ENCODE results near the gene OPRM1. TPM values are rescaled to one million over a fixed set of nuclear protein-coding genes. Genes with fewer than 3 reads are reported as not detected.

Gene OPRM1
- total RNA-seq, 1 donor from 2014 or later: not detected

DNA sequence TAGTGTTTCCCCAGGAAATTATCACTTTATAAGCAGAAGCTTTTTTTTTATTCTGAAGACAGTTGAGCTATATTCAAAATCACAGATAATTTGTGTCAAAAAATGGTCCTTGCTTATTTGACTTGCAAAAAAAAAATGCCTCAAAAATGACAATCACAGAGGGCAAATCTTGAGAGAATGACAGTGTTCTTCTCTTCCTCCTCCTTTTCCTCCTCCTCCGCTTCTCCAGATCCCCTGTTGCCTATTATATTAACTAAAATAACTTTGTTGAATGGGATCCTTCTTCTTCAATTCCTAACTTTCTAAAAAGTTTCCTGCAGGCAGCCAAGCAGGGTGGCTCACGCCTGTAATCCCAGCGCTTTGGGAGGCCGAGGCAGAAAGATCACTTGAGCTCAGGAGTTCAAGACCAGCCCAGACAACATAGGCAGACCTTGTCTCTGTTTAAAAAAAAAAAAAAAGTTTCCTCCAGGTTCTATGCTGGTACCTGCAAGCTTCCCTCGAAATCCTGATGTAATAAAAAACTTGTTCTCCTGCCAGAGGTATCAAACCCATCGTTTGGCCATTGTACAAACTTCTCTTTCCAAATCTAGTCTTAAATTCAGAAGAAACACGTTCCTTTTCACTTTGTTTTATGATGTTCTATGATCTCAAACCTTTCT lies 189.0 kb downstream of the OPRM1 start:
- H3K27me3 Mint-ChIP-seq: no peaks in the 10 kb centered on the region
- no peak overlapping the region for H3K4me3 Mint-ChIP-seq (ENCODE audit: low read depth)

GRCh38 chr6:154228521-154228905 lies 189.5 kb downstream of the OPRM1 start:
- no peaks in the 10 kb centered on the region for H3K36me3 Mint-ChIP-seq (ENCODE audit: insufficient read depth)

More for the DNA sequence above, 189.0 kb downstream of the OPRM1 start:
- Mint-ChIP-seq H3K4me1 (ENCODE audit: low read depth) (no peaks in the 10 kb centered on the region), H3K9me3 (ENCODE audit: low read depth) (no peaks in the 10 kb centered on the region), H3K36me3 (ENCODE audit: insufficient read depth) (no peaks in the 10 kb centered on the region), H3K27ac (no peak overlapping the region)
- DNase-seq (ENCODE audit: low spot score, unreplicated experiment): no peak
- TF ChIP-seq CTCF (IDR thresholded peaks at IDR 0.05; ENCODE audit: unreplicated experiment): no peak

GRCh38 chr6:154229786-154230185 lies 190.7 kb downstream of the OPRM1 start:
- TF ChIP-seq CTCF (IDR thresholded peaks at IDR 0.05; ENCODE audit: unreplicated experiment): no peak
- Mint-ChIP-seq H3K36me3 (ENCODE audit: insufficient read depth) (no peaks in the 10 kb centered on the region), H3K27ac (no peak overlapping the region), H3K4me1 (ENCODE audit: low read depth) (no peaks in the 10 kb centered on the region), H3K27me3 (no peaks in the 10 kb centered on the region), H3K4me3 (ENCODE audit: low read depth) (no peak overlapping the region), H3K9me3 (ENCODE audit: low read depth) (no peaks in the 10 kb centered on the region)
- DNase-seq (ENCODE audit: low spot score, unreplicated experiment): no peak

More at GRCh38 chr6:154228521-154228905, 189.5 kb downstream of the OPRM1 start:
- no peak overlapping the region for H3K27ac Mint-ChIP-seq
- H3K4me1 Mint-ChIP-seq (ENCODE audit: low read depth): no peaks in the 10 kb centered on the region
- no peak for TF ChIP-seq CTCF (IDR thresholded peaks at IDR 0.05; ENCODE audit: unreplicated experiment)
- no peak for DNase-seq (ENCODE audit: low spot score, unreplicated experiment)
- no peaks in the 10 kb centered on the region for H3K27me3 Mint-ChIP-seq
- H3K9me3 Mint-ChIP-seq (ENCODE audit: low read depth): no peaks in the 10 kb centered on the region
- no peak overlapping the region for H3K4me3 Mint-ChIP-seq (ENCODE audit: low read depth)

DNA sequence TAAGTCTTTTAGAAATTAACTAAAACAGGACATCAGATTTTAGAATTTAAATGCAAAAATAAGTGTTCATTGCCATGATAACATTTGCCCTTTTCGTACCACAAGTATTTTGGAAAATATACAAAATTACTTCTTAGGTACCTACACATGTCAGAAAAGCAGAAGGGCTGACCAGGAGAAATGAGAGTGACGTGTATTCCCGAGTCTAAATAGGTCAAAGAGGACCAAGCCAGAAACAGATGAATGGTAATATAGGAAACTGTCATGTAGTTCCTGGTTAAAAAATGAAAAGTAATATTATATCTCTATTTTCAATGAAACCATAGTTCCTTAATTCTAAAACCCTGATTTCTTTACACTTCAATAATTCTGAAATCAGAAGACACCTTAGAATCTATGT lies 191.4 kb downstream of the OPRM1 start:
- no peak for DNase-seq (ENCODE audit: low spot score, unreplicated experiment)
- Mint-ChIP-seq H3K27ac (no peak overlapping the region), H3K4me1 (ENCODE audit: low read depth) (no peaks in the 10 kb centered on the region), H3K9me3 (ENCODE audit: low read depth) (no peaks in the 10 kb centered on the region), H3K36me3 (ENCODE audit: insufficient read depth) (no peaks in the 10 kb centered on the region), H3K27me3 (no peaks in the 10 kb centered on the region), H3K4me3 (ENCODE audit: low read depth) (no peak overlapping the region)
- no peak for TF ChIP-seq CTCF (IDR thresholded peaks at IDR 0.05; ENCODE audit: unreplicated experiment)

- DNase-seq (ENCODE audit: low spot score, unreplicated experiment): no peak
- Mint-ChIP-seq H3K4me3 (ENCODE audit: low read depth) (no peak overlapping the region), H3K27me3 (no peaks in the 10 kb centered on the region), H3K27ac (no peak overlapping the region), H3K4me1 (ENCODE audit: low read depth) (no peaks in the 10 kb centered on the region), H3K36me3 (ENCODE audit: insufficient read depth) (no peaks in the 10 kb centered on the region), H3K9me3 (ENCODE audit: low read depth) (no peaks in the 10 kb centered on the region)
- no peak for TF ChIP-seq CTCF (IDR thresholded peaks at IDR 0.05; ENCODE audit: unreplicated experiment)
Observed at GRCh38 chr6:154230910-154231595, 192.0 kb downstream of the OPRM1 start.
